Measurements from ENCODE around the gene GAR1.

- TF ChIP-seq SP1 (IDR thresholded peaks at IDR 0.05; ENCODE audit: low read depth) (no peak), EZH2phosphoT487 (IDR thresholded peaks at IDR 0.05; ENCODE audit: borderline replicate concordance) (no peak), POLR2A (IDR thresholded peaks at IDR 0.05; ENCODE audit: borderline replicate concordance, extremely low read depth, insufficient read depth, insufficient read length) (no peak), TCF7L2 (IDR thresholded peaks at IDR 0.05; ENCODE audit: borderline replicate concordance, extremely low read depth, insufficient read depth, insufficient read length) (no peak), RAD21 (IDR thresholded peaks at IDR 0.05; ENCODE audit: low read depth) (no peak), JUND (IDR thresholded peaks at IDR 0.05) (no peak), ATF3 (IDR thresholded peaks at IDR 0.05) (no peak), EZH2 (IDR thresholded peaks at IDR 0.05) (no peak)
- TF ChIP-seq, protein P1, sequence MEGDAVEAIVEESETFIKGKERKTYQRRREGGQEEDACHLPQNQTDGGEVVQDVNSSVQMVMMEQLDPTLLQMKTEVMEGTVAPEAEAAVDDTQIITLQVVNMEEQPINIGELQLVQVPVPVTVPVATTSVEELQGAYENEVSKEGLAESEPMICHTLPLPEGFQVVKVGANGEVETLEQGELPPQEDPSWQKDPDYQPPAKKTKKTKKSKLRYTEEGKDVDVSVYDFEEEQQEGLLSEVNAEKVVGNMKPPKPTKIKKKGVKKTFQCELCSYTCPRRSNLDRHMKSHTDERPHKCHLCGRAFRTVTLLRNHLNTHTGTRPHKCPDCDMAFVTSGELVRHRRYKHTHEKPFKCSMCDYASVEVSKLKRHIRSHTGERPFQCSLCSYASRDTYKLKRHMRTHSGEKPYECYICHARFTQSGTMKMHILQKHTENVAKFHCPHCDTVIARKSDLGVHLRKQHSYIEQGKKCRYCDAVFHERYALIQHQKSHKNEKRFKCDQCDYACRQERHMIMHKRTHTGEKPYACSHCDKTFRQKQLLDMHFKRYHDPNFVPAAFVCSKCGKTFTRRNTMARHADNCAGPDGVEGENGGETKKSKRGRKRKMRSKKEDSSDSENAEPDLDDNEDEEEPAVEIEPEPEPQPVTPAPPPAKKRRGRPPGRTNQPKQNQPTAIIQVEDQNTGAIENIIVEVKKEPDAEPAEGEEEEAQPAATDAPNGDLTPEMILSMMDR (IDR thresholded peaks at IDR 0.05 in 2 of 3, conservative IDR thresholded peaks at IDR 0.05 in 1 of 3; ENCODE audit: borderline replicate concordance in 1 of 3, insufficient read depth in 1 of 3, low read depth in 2 of 3, low read length in 2 of 3) = no peak
- TF ChIP-seq, protein P2, sequence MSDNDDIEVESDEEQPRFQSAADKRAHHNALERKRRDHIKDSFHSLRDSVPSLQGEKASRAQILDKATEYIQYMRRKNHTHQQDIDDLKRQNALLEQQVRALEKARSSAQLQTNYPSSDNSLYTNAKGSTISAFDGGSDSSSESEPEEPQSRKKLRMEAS (IDR thresholded peaks at IDR 0.05) = no peak
Observed at GRCh38 chr4:109873791-109874514, 58.4 kb downstream of the GAR1 start.

Measured in HCT116 (cell line).